Panc1 (cell line): ENCODE data around the gene DNAI2.

Experiments
- CTCF ChIP-seq: fragments of 450-650 bp; IDR thresholded peaks from 2 replicates; pipeline ENCODE4 v1.5.1; 2017; ENCODE audit warnings: mild to moderate bottlenecking
- TCF7L2 ChIP-seq: IDR thresholded peaks from 2 replicates; pipeline ENCODE4 v1.6.1; 2011; ENCODE audit warnings: mild to moderate bottlenecking, low read depth, low read length, inconsistent platforms

GRCh38 chr17:74289688-74290087, 15.7 kb downstream of the DNAI2 start:
- TF ChIP-seq CTCF = no peak
- TF ChIP-seq TCF7L2 = no peak
